Activated CD4-positive, alpha-beta T cell treated with anti-CD3 and anti-CD28 coated beads, Interleukin-2, amount 10 ng/mL, durations not matched to agents 7 days and 5 days (primary cell): ENCODE results near the gene TAGLN2. TPM values are rescaled to one million over a fixed set of nuclear protein-coding genes. Genes with fewer than 3 reads are reported as not detected.

Experiments used
- CTCF ChIA-PET: fragments of 350-600 bp; sonication (Branson Sonifier 250); formaldehyde crosslinking; loops from one replicate; lab custom pipeline; 2021; ENCODE audit warnings: antibody characterized with exemption; lab: Charles Lee
- POLR2A ChIA-PET: fragments of 350-600 bp; sonication (Branson Sonifier 250); formaldehyde crosslinking; loops from one replicate; lab custom pipeline; 2021; ENCODE audit warnings: antibody characterized with exemption; lab: Charles Lee
- DNase-seq: peaks from one replicate; pipeline ENCODE4 v3.0.0-alpha.2; 2020
- H3K27ac Mint-ChIP-seq: one replicate; pipeline ENCODE4 v1.8.0; 2021; ENCODE audit warnings: mild to moderate bottlenecking, moderate library complexity, mixed read lengths
- H3K27me3 Mint-ChIP-seq: one replicate; pipeline ENCODE4 v1.8.0; 2021; ENCODE audit warnings: mixed read lengths
- H3K36me3 Mint-ChIP-seq: one replicate; pipeline ENCODE4 v1.8.0; 2021; ENCODE audit warnings: low read depth, mixed read lengths
- H3K4me1 Mint-ChIP-seq: one replicate; pipeline ENCODE4 v1.8.0; 2021; ENCODE audit warnings: mixed read lengths
- H3K4me3 Mint-ChIP-seq: one replicate; pipeline ENCODE4 v1.8.0; 2021; ENCODE audit warnings: mild to moderate bottlenecking, moderate library complexity, mixed read lengths
- H3K9me3 Mint-ChIP-seq: one replicate; pipeline ENCODE4 v1.8.0; 2021; ENCODE audit warnings: mixed read lengths
- total RNA-seq, 2 experiments: library from RNA; stranded (reverse); gene quantifications; one replicate each; pipeline ENCODE4 v1.2.3, GENCODE V29; 2021

Gene TAGLN2
- total RNA-seq, 2 experiments from 2014 or later, result 429 to 461 TPM

DNA sequence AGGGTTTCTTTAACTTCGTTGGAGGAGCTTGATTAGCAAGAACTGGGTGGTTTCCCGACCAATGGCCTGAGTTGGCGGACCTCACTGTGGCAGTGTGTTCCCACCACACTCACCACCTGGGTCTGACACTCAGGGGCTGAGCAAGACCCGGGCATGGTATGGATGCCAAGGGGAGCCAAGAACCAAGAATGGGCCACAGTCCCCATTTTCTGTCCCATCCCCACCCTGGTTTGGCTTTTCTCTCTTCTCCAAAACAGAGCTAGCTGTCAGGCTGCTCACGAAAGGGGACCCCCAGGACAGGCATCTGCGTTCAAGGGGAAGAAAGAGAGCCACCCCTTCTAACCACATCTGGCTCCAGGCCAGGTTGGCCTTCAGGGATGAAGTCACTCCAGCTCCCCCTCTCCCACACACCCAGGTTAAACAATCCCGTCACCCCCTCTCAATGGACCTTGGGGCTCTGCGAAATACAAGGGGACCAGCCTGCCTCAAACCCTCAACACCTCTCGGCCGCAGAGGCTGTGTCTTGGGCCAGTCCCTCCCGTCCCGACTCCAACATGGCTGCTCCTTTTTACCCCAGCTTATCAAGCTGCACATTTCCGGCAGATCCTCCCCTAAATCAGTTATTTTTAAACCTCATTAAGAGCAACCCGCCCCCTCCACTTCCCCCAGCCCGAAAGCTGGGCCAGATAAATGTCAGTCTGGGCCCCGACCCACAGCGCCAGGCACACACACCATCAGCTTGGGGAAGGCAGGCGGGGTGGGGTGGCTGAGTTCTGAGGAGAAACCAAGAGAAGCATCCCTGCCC, 3.4 kb downstream of the TAGLN2 start:
- Mint-ChIP-seq H3K27me3 (no peaks in the 10 kb centered on the region), H3K4me1 (peaks cover 70% of the 10 kb centered on the region), H3K9me3 (no peaks in the 10 kb centered on the region), H3K36me3 (peaks cover 59% of the 10 kb centered on the region), H3K4me3 (peak overlapping the region; percentile 89), H3K27ac (peak overlapping the region; percentile 95)
- DNase-seq, result peak; percentile 39
- ChIA-PET POLR2A (no interaction called here), CTCF (interaction anchor here (0.6 to 1.7 kb wide), 8 partner anchors 13 to 157 kb away, joined by 3 to 6 read pairs (median 3); partner anchors contain the start of genes DUSP23 and IGSF9)

DNA sequence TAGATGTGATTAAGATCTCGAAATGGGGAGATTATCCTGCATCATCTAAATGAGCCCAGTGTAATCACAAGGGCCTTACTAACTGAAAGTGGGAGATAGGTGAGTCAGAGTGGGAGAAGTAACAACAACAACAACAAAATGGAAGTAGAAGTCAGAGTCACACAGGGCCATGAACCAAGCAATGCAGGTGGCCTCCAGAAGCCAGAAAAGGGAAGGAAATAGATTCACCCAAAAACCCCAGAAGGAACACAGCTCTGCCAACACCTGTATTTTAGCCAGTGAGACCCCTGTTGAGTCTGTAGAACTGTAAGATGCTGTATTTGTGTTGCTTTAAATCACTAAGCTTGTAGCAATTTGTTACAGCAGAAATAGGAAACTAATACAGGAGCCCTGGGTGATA, 4.1 kb downstream of the TAGLN2 start:
- DNase-seq, result no peak
- Mint-ChIP-seq H3K4me1 (peaks cover 71% of the 10 kb centered on the region), H3K9me3 (no peaks in the 10 kb centered on the region), H3K36me3 (peaks cover 62% of the 10 kb centered on the region), H3K4me3 (peak overlapping the region; percentile 89), H3K27ac (peak overlapping the region; percentile 95), H3K27me3 (no peaks in the 10 kb centered on the region)
- ChIA-PET CTCF (interaction anchor here (1.1 to 1.2 kb wide), 2 partner anchors 122 to 158 kb away, joined by 3 to 4 read pairs; no protein-coding TSS in a partner anchor), POLR2A (no interaction called here)

DNA sequence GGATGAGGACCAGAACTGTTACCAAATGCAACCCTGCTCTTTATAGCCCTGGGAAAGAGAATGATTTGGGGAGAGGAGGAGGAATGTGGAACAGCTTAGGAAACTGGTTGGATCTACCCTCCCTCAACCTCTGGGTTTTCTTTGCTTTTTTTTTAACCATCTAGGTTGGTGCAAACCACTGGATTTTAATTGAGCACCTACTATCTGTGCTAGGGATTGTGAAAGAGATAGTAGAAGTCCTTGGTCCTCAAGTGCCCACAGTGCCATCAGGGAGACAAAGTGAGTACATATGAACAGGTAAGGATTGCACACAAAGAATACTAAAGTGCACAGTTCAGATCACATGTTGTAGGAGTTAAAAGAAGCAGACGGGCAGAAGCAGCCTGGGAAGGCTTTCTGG, 4.7 kb downstream of the TAGLN2 start:
- Mint-ChIP-seq H3K36me3 (peaks cover 68% of the 10 kb centered on the region), H3K27ac (peak overlapping the region; percentile 95), H3K27me3 (no peaks in the 10 kb centered on the region), H3K4me1 (peaks cover 69% of the 10 kb centered on the region), H3K9me3 (no peaks in the 10 kb centered on the region), H3K4me3 (peak overlapping the region; percentile 89)
- no peak for DNase-seq
- POLR2A ChIA-PET, result no interaction called here
- CTCF ChIA-PET, result interaction anchor here (0.6 kb wide), 1 partner anchor 25 kb away, joined by 4 read pairs; no protein-coding TSS in a partner anchor

DNA sequence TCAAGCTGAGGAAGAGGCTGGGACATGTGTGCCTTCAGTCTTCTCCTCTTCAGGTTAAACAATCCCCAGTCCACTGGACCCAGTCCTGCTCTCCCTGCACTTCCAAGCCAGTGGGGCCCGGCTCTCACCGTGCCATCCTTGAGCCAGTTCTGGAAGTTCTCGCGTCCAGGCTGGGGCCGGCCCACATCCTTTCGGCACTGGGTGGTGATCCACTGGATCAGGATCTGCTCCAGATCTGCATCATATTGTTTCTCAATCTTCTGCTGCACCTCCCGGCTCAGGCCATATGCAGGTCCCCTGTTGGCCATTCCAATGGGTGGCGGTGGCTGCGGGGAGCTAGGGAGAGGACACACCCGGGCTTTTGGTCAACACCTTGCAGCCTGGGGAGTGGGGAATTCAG, 5.1 kb downstream of the TAGLN2 start:
- POLR2A ChIA-PET, result no interaction called here

DNA sequence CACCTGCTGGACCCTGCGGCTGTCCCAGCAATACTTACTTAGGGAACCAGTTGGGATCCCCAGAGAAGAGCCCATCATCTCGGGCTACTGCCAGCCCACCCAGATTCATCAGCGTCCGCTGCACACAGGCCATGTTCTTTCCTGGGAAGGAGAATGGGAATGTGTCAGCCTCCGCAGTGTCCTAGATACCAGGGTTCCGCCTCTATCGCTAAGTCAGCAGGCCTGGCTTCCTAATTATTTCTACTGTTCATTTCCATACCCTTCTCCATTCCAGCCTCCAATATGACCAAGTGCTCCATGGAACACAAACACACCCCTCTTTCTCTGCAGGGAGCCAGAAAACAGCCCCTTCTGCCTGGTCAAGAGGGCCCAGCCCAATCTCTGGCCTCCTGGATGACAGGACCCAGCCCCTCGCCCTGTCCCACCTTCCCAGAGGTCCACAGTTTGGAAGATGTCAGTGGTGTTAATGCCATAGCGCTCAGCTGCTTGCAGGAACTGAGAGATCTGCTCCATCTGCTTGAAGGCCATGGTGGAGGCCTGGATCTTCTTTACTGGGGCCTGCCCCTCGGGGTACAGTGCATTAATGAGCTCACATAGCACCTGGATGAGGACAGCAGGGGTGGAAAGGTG, 6.0 kb downstream of the TAGLN2 start:
- Mint-ChIP-seq H3K27ac (no peak overlapping the region), H3K36me3 (peaks cover 67% of the 10 kb centered on the region), H3K4me3 (no peak overlapping the region), H3K27me3 (no peaks in the 10 kb centered on the region), H3K9me3 (no peaks in the 10 kb centered on the region), H3K4me1 (peaks cover 68% of the 10 kb centered on the region)
- CTCF ChIA-PET, result interaction anchor here (0.6 kb wide), 1 partner anchor 203 kb away, joined by 3 read pairs; no protein-coding TSS in a partner anchor
- DNase-seq, result no peak
- POLR2A ChIA-PET, result no interaction called here

More for the DNA sequence above, 5.1 kb downstream of the TAGLN2 start:
- Mint-ChIP-seq H3K36me3 (peaks cover 68% of the 10 kb centered on the region), H3K27me3 (no peaks in the 10 kb centered on the region), H3K9me3 (no peaks in the 10 kb centered on the region), H3K27ac (peak overlapping the region; percentile 95), H3K4me1 (peaks cover 66% of the 10 kb centered on the region), H3K4me3 (no peak overlapping the region)
- CTCF ChIA-PET, result interaction anchor here (0.6 kb wide), 1 partner anchor 25 kb away, joined by 4 read pairs; no protein-coding TSS in a partner anchor
- no peak for DNase-seq

DNA sequence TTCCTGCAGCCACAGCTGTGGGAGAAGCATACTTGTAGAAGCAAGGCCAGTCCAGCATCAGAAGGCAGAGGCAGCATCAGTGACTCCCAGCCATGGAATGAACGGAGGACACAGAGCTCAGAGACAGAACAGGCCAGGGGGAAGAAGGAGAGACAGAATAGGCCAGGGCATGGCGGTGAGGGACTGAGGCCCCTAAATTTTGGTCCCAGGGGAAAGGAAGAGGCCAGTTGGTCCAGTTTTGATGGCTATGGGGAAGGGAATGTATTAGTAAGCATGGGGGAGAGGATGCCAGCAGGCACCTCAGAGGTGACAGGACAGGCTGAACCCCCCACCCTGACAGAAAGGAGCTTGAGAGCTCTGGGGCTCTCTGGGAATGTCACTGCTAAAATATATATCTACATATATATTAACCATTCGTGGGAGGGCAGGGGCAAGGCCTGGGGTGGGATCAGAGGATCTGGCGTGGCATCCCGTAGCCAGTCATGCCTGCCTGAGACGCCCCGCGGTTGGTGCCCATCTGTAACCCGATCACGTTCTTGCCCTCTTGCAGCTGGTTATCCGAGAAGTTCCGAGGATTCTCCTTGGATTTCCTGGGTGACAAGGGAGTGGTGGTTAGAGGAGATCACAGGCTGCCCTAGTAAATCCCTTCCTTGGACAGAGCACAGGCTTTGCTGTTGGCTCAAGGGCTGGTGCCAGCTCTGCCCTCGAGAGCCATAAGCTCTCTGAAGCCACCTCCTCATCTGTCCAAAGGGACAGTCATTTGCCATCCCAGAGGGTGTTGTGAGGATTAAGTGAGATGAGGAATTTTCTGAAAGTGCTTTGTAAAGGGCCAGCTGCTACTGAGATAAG, 6.7 kb downstream of the TAGLN2 start:
- POLR2A ChIA-PET, result no interaction called here
- Mint-ChIP-seq H3K36me3 (peaks cover 66% of the 10 kb centered on the region), H3K9me3 (no peaks in the 10 kb centered on the region), H3K4me3 (no peak overlapping the region), H3K4me1 (peaks cover 76% of the 10 kb centered on the region), H3K27ac (peak overlapping the region; percentile 62), H3K27me3 (no peaks in the 10 kb centered on the region)
- CTCF ChIA-PET, result interaction anchor here (0.6 kb wide), 1 partner anchor 204 kb away, joined by 3 read pairs; no protein-coding TSS in a partner anchor
- no peak for DNase-seq

DNA sequence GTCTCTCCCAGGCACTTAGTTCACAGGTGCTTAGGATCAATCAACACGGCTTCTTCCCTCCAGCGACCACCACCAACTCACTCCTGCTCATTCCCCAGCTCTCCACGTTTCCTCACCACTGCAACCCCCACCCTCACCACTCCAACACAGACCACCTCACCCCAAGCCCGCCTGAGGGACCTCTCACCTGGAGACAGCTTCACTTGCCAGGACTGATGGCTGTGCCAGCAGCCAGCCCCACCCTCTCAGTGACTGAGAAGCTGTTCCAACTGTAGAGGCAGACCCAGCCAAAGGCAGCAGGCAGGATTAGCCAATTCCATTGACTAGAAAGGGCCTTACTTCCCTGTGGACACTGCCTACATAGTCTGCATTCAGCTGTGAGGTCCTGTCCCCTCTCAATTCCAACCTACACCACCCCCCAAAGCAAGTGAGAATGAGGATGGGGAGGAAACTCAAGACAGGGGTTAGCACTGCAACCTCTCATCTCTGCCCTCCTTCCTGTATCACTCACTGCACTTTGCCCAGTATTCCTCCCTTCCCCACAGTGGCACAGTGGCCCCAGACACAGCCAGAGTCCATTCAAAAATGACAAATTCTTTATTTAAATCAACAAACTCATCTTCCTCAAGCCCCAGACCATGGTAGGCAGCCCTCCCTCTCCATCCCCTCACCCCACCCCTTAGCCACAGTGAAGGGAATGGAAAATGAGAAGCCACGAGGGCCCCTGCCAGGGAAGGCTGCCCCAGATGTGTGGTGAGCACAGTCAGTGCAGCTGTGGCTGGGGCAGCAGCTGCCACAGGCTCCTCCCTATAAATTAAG, 7.6 kb downstream of the TAGLN2 start:
- Mint-ChIP-seq H3K4me1 (peaks cover 78% of the 10 kb centered on the region), H3K27me3 (no peaks in the 10 kb centered on the region), H3K27ac (peak overlapping the region; percentile 62), H3K36me3 (peaks cover 62% of the 10 kb centered on the region), H3K4me3 (no peak overlapping the region), H3K9me3 (no peaks in the 10 kb centered on the region)
- ChIA-PET POLR2A (no interaction called here), CTCF (no interaction called here)
- DNase-seq, result no peak

DNA sequence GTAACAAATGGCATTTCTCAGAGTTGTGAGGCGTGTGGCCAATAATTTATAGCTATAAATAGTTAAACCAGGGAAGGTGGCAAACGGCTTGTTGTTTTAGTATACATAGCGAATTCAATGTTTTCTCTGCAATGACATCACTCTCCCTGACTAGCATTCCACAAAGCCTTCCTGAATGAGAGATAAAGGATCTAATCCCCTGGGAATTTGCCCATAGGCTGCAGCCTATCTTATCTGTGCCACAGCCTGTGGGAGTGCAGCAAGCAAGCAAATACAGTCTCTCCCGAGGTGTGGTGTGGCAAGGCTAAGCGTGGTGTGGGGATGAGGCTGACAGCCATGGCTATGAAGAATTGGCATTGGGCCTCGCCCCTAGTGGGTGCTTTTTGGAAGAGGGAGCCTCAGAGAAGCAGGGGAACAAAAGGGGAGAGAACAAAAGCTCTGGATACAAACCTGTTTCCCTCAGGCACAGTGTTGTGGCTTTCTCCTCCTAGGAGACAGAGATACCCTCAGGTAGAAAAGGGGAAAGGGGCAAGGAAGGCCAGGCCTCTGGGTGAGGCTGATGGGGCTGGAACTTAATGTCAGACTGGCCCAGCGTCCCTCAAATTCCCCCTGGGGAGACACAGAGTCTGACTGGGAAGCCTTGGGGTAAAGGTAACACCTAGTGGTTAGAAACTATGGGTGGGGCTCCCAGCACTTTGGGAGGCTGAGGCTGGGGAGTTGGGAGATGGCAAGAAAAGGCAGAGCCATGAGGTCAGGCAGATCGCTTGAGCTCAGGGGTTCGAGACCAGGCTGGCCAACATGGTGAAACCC, 8.9 kb downstream of the TAGLN2 start:
- POLR2A ChIA-PET, result no interaction called here
- Mint-ChIP-seq H3K36me3 (peaks cover 57% of the 10 kb centered on the region), H3K4me1 (peaks cover 80% of the 10 kb centered on the region), H3K9me3 (no peaks in the 10 kb centered on the region), H3K27me3 (no peaks in the 10 kb centered on the region), H3K27ac (peak overlapping the region; percentile 78), H3K4me3 (no peak overlapping the region)
- CTCF ChIA-PET, result interaction anchor here (0.6 to 2.2 kb wide), 2 partner anchors 8 to 185 kb away, joined by 3 to 6 read pairs; no protein-coding TSS in a partner anchor
- no peak for DNase-seq

DNA sequence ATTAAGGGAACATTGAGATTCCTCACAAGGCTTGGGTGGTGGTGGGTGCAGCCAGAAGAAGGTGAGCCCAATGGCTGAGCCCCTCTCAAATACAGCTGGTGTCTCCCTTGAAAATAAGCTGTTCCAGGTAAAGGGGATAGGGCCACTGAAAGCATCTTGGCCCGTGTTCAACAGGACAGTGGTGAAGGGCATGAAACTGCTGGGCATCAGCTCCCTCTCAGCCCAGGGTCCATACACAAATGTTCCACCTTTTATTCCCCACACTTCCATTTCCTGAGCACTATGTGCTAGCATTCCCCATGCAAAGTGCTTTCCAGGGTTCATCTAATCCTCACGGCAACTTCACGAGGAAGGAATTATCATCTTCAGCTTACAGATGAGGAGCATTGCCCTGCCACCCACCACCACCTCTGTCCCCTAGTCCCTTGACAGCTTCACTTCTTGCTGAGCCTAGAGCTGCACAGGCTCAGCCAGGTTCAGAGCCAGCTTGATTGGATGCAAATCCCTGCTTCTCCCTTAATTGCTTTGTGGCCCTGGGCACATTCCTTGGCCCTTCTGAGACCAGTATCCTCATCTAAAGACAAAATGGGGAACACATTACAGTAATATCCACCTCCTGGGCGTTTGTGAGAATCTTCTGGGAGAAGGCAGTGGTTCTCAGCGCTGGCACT, 9.6 kb downstream of the TAGLN2 start:
- H3K27ac Mint-ChIP-seq, result peak overlapping the region; percentile 47
- no peak for DNase-seq
- ChIA-PET CTCF (interaction anchor here (0.6 to 2.2 kb wide), 3 partner anchors 9 to 1128 kb away, joined by 3 to 6 read pairs (median 4); no protein-coding TSS in a partner anchor), POLR2A (no interaction called here)
- peaks cover 51% of the 10 kb centered on the region for H3K36me3 Mint-ChIP-seq
- H3K27me3 Mint-ChIP-seq, result no peaks in the 10 kb centered on the region
- H3K9me3 Mint-ChIP-seq, result no peaks in the 10 kb centered on the region
- H3K4me3 Mint-ChIP-seq, result no peak overlapping the region
- peaks cover 80% of the 10 kb centered on the region for H3K4me1 Mint-ChIP-seq

DNA sequence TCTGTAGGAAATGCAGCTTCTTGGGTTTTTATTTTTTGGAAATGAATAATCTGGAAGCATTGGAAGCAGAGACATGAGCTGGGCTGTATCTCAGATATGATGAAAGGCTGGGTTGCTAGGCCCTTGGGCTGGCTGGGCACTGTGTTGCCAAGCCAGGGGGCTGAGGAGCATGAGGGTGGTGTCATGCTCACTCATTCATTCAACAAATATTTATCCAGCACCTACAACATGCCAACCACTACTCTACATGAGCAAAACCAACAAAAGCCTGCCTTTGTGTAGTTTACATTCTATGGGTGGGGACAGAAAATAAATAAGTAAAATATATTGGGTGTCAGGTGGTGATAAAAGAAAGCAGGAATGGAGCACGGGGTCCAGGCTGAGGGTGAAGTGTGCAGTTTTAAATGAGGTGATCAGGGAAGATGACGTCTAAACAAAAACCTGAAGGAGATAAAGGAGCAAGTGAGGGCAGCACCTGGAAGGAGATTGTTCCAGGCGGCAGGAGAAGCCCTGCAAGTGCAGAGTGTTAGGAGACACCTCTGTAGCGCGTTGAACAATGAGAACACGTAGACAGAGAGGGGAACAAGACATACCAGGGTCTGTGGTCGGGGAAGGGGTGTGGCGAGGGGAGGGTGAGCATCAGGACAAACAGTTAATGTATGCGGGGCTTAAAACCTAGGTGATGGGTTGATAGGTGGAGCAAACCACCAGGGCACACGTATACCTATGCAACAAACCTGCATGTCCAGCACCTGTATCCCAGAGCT, 10.9 kb downstream of the TAGLN2 start:
- no peak for DNase-seq
- no peaks in the 10 kb centered on the region for H3K27me3 Mint-ChIP-seq
- no peak overlapping the region for H3K4me3 Mint-ChIP-seq
- peaks cover 79% of the 10 kb centered on the region for H3K4me1 Mint-ChIP-seq
- H3K9me3 Mint-ChIP-seq, result no peaks in the 10 kb centered on the region
- ChIA-PET CTCF (interaction anchor here (1.0 to 2.2 kb wide), 2 partner anchors 10 kb away, joined by 4 to 6 read pairs; no protein-coding TSS in a partner anchor), POLR2A (interaction anchor here (1.4 kb wide), 1 partner anchor 11 kb away, joined by 4 read pairs; the partner anchor contains the start of gene TAGLN2)
- H3K27ac Mint-ChIP-seq, result peak overlapping the region; percentile 68
- peaks cover 43% of the 10 kb centered on the region for H3K36me3 Mint-ChIP-seq
